Measurements from ENCODE around the gene HACE1.

DNA sequence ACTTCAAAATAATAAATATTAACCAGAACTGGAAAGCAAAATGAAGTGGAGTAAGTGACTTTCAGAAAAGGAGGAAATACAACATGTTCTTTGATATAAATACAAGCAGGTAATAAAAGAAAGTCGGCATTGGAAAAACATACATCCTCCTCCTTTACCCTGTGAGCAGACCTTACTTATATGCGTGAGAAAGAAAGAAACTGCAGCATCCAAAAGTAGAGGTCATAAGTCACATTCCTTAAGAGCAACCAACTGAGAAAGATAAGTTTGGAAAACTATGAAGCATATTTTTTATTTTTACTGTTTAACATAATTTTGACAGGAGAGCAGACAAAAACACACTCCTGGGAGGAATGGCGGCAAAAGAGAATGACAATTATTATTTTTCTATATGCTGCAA is 155.5 kb downstream of the HACE1 start:
- TF ChIP-seq, protein P1, sequence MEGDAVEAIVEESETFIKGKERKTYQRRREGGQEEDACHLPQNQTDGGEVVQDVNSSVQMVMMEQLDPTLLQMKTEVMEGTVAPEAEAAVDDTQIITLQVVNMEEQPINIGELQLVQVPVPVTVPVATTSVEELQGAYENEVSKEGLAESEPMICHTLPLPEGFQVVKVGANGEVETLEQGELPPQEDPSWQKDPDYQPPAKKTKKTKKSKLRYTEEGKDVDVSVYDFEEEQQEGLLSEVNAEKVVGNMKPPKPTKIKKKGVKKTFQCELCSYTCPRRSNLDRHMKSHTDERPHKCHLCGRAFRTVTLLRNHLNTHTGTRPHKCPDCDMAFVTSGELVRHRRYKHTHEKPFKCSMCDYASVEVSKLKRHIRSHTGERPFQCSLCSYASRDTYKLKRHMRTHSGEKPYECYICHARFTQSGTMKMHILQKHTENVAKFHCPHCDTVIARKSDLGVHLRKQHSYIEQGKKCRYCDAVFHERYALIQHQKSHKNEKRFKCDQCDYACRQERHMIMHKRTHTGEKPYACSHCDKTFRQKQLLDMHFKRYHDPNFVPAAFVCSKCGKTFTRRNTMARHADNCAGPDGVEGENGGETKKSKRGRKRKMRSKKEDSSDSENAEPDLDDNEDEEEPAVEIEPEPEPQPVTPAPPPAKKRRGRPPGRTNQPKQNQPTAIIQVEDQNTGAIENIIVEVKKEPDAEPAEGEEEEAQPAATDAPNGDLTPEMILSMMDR (IDR thresholded peaks at IDR 0.05; ENCODE audit: low read depth, low read length, poor library complexity, severe bottlenecking) = no peak
- no peak for TF ChIP-seq EZH2phosphoT487 (IDR thresholded peaks at IDR 0.05; ENCODE audit: borderline replicate concordance, low read length)
